Activated CD4-positive, alpha-beta T cell treated with anti-CD3 and anti-CD28 coated beads, Interleukin-2, Interleukin-6, amounts not matched to agents 100 ng/mL and 50 ng/mL, durations not matched to agents 16 hours and 8 hours (primary cell): ENCODE measurements around the gene DCAF4L1.

Experiments used
- DNase-seq: peaks from one replicate; pipeline ENCODE4 v3.0.0-alpha.2; 2020

Gene DCAF4L1

GRCh38 chr4:41991916-41992767 lies 10.6 kb downstream of the DCAF4L1 start:
- no peak for DNase-seq

- DNase-seq: no peak
These were observed 11.7 kb downstream of the DCAF4L1 start for GRCh38 chr4:41992967-41993857.

GRCh38 chr4:41994461-41994985 lies 13.0 kb downstream of the DCAF4L1 start:
- no peak for DNase-seq

- DNase-seq: no peak
These were observed 16.5 kb downstream of the DCAF4L1 start for GRCh38 chr4:41998019-41998418.

GRCh38 chr4:41999321-41999720 lies 17.8 kb downstream of the DCAF4L1 start:
- DNase-seq: no peak

- DNase-seq: no peak
These were observed 26.6 kb downstream of the DCAF4L1 start for GRCh38 chr4:42008011-42008786.

GRCh38 chr4:42015438-42015837 lies 33.9 kb downstream of the DCAF4L1 start:
- DNase-seq: no peak

- no peak for DNase-seq
These were observed 36.9 kb downstream of the DCAF4L1 start for GRCh38 chr4:42018451-42018850.
